ENCODE results near the gene MRPL19.

MRPL19 gene

GRCh38 chr2:75612108-75612861 is 34.3 kb upstream of the MRPL19 start:
- in situ Hi-C loops (cut with HindIII; ENCODE audit: low pct_ligation_motif_present, low pct_unique_long_range_greater_than_20kb, low sequenced_read_pairs), result no loop called here
- DNase-seq, result no peak

GRCh38 chr2:75612862-75613243 is 33.7 kb upstream of the MRPL19 start:
- in situ Hi-C loops (cut with HindIII; ENCODE audit: low pct_ligation_motif_present, low pct_unique_long_range_greater_than_20kb, low sequenced_read_pairs), result no loop called here
- DNase-seq, result no peak

- peak; percentile 31 for DNase-seq
- in situ Hi-C loops (cut with HindIII; ENCODE audit: low pct_ligation_motif_present, low pct_unique_long_range_greater_than_20kb, low sequenced_read_pairs), result no loop called here
These were observed 32.4 kb upstream of the MRPL19 start for GRCh38 chr2:75614162-75614651.

GRCh38 chr2:75616406-75616805 is 30.2 kb upstream of the MRPL19 start:
- DNase-seq, result no peak
- in situ Hi-C loops (cut with HindIII; ENCODE audit: low pct_ligation_motif_present, low pct_unique_long_range_greater_than_20kb, low sequenced_read_pairs), result loop anchor here (5.0 kb wide), 1 partner anchor 69 kb away; no protein-coding TSS in a partner anchor

- no peak for DNase-seq
- in situ Hi-C loops (cut with HindIII; ENCODE audit: low pct_ligation_motif_present, low pct_unique_long_range_greater_than_20kb, low sequenced_read_pairs), result loop anchor here (5.0 kb wide), 1 partner anchor 70 kb away; no protein-coding TSS in a partner anchor
These were observed 29.6 kb upstream of the MRPL19 start for GRCh38 chr2:75616933-75617332.

- no peak for DNase-seq
- in situ Hi-C loops (cut with HindIII; ENCODE audit: low pct_ligation_motif_present, low pct_unique_long_range_greater_than_20kb, low sequenced_read_pairs), result loop anchor here (5.0 kb wide), 1 partner anchor 73 kb away; no protein-coding TSS in a partner anchor
These were observed 26.4 kb upstream of the MRPL19 start for GRCh38 chr2:75619956-75620740.

GRCh38 chr2:75621228-75621627 is 25.4 kb upstream of the MRPL19 start:
- DNase-seq, result no peak
- in situ Hi-C loops (cut with HindIII; ENCODE audit: low pct_ligation_motif_present, low pct_unique_long_range_greater_than_20kb, low sequenced_read_pairs), result no loop called here

GRCh38 chr2:75622500-75622899 is 24.1 kb upstream of the MRPL19 start:
- in situ Hi-C loops (cut with HindIII; ENCODE audit: low pct_ligation_motif_present, low pct_unique_long_range_greater_than_20kb, low sequenced_read_pairs), result no loop called here
- DNase-seq, result no peak

- no peak for DNase-seq
- in situ Hi-C loops (cut with HindIII; ENCODE audit: low pct_ligation_motif_present, low pct_unique_long_range_greater_than_20kb, low sequenced_read_pairs), result no loop called here
These were observed 23.7 kb upstream of the MRPL19 start for GRCh38 chr2:75622929-75623328.

GRCh38 chr2:75627902-75628504 is 18.6 kb upstream of the MRPL19 start:
- in situ Hi-C loops (cut with HindIII; ENCODE audit: low pct_ligation_motif_present, low pct_unique_long_range_greater_than_20kb, low sequenced_read_pairs), result loop anchor here (5.0 kb wide), 1 partner anchor 166 kb away; no protein-coding TSS in a partner anchor
- DNase-seq, result peak; percentile 81

- DNase-seq, result no peak
- in situ Hi-C loops (cut with HindIII; ENCODE audit: low pct_ligation_motif_present, low pct_unique_long_range_greater_than_20kb, low sequenced_read_pairs), result no loop called here
These were observed 14.4 kb upstream of the MRPL19 start for GRCh38 chr2:75632091-75632701.

- in situ Hi-C loops (cut with HindIII; ENCODE audit: low pct_ligation_motif_present, low pct_unique_long_range_greater_than_20kb, low sequenced_read_pairs), result no loop called here
- no peak for DNase-seq
These were observed 13.8 kb upstream of the MRPL19 start for GRCh38 chr2:75632813-75633212.

- in situ Hi-C loops (cut with HindIII; ENCODE audit: low pct_ligation_motif_present, low pct_unique_long_range_greater_than_20kb, low sequenced_read_pairs), result no loop called here
- no peak for DNase-seq
These were observed 13.0 kb upstream of the MRPL19 start for GRCh38 chr2:75633620-75634019.

GRCh38 chr2:75634945-75635344 is 11.6 kb upstream of the MRPL19 start:
- DNase-seq, result no peak
- in situ Hi-C loops (cut with HindIII; ENCODE audit: low pct_ligation_motif_present, low pct_unique_long_range_greater_than_20kb, low sequenced_read_pairs), result no loop called here

- no peak for DNase-seq
- in situ Hi-C loops (cut with HindIII; ENCODE audit: low pct_ligation_motif_present, low pct_unique_long_range_greater_than_20kb, low sequenced_read_pairs), result no loop called here
These were observed 9.0 kb upstream of the MRPL19 start for GRCh38 chr2:75637568-75637967.

GRCh38 chr2:75640621-75641121 is 5.9 kb upstream of the MRPL19 start:
- in situ Hi-C loops (cut with HindIII; ENCODE audit: low pct_ligation_motif_present, low pct_unique_long_range_greater_than_20kb, low sequenced_read_pairs), result no loop called here
- DNase-seq, result peak; percentile 74

- no peak for DNase-seq
- in situ Hi-C loops (cut with HindIII; ENCODE audit: low pct_ligation_motif_present, low pct_unique_long_range_greater_than_20kb, low sequenced_read_pairs), result no loop called here
These were observed 5.0 kb upstream of the MRPL19 start for GRCh38 chr2:75641587-75641986.

GRCh38 chr2:75643980-75644379 is 2.6 kb upstream of the MRPL19 start:
- no peak for DNase-seq
- in situ Hi-C loops (cut with HindIII; ENCODE audit: low pct_ligation_motif_present, low pct_unique_long_range_greater_than_20kb, low sequenced_read_pairs), result no loop called here

GRCh38 chr2:75645643-75646042 is 940 bp upstream of the MRPL19 start:
- no peak for DNase-seq
- in situ Hi-C loops (cut with HindIII; ENCODE audit: low pct_ligation_motif_present, low pct_unique_long_range_greater_than_20kb, low sequenced_read_pairs), result no loop called here
